Left kidney (tissue), 2 donors: ENCODE measurements around the gene NPAS3. TPM values are rescaled to one million over a fixed set of nuclear protein-coding genes. Genes with fewer than 3 reads are reported as not detected.

ENCODE experiments used
- DNase-seq: peaks from one replicate; pipeline ENCODE4 v3.0.0-alpha.2; 2013
- polyA plus RNA-seq: library from polyadenylated mRNA; unstranded; fragments of 120-200 nt; gene quantifications from one replicate; pipeline ENCODE4 v1.2.1, GENCODE V29; 2013; ENCODE audit not compliant: insufficient read length

The NPAS3 gene
- polyA plus RNA-seq, 1 donor: 8.7 TPM

GRCh38 chr14:33679461-33680225 lies 741.0 kb downstream of the NPAS3 start:
- no peak for DNase-seq

GRCh38 chr14:33680873-33681272 lies 742.2 kb downstream of the NPAS3 start:
- no peak for DNase-seq

- DNase-seq: no peak
Observed at GRCh38 chr14:33682760-33683159, 744.1 kb downstream of the NPAS3 start.

- DNase-seq: no peak
Observed at GRCh38 chr14:33685026-33685425, 746.3 kb downstream of the NPAS3 start.

GRCh38 chr14:33685698-33686097 lies 747.0 kb downstream of the NPAS3 start:
- no peak for DNase-seq

GRCh38 chr14:33686218-33686617 lies 747.5 kb downstream of the NPAS3 start:
- DNase-seq: no peak

- no peak for DNase-seq
Observed at GRCh38 chr14:33686856-33687255, 748.2 kb downstream of the NPAS3 start.

- no peak for DNase-seq
Observed at GRCh38 chr14:33689680-33690079, 751.0 kb downstream of the NPAS3 start.

- no peak for DNase-seq
Observed at GRCh38 chr14:33691907-33692306, 753.2 kb downstream of the NPAS3 start.

- no peak for DNase-seq
Observed at GRCh38 chr14:33692762-33693161, 754.1 kb downstream of the NPAS3 start.

- DNase-seq: no peak
Observed at GRCh38 chr14:33693237-33693636, 754.6 kb downstream of the NPAS3 start.

- no peak for DNase-seq
Observed at GRCh38 chr14:33696165-33696564, 757.5 kb downstream of the NPAS3 start.

- DNase-seq: no peak
Observed at GRCh38 chr14:33699300-33699983, 760.8 kb downstream of the NPAS3 start.

- DNase-seq: no peak
Observed at GRCh38 chr14:33700052-33700451, 761.4 kb downstream of the NPAS3 start.

GRCh38 chr14:33702293-33702692 lies 763.6 kb downstream of the NPAS3 start:
- no peak for DNase-seq

- DNase-seq: no peak
Observed at GRCh38 chr14:33704481-33704880, 765.8 kb downstream of the NPAS3 start.

- no peak for DNase-seq
Observed at GRCh38 chr14:33705490-33705889, 766.8 kb downstream of the NPAS3 start.

GRCh38 chr14:33707716-33708115 lies 769.0 kb downstream of the NPAS3 start:
- DNase-seq: no peak

- DNase-seq: no peak
Observed at GRCh38 chr14:33709283-33709682, 770.6 kb downstream of the NPAS3 start.

GRCh38 chr14:33709711-33710110 lies 771.0 kb downstream of the NPAS3 start:
- no peak for DNase-seq

- no peak for DNase-seq
Observed at GRCh38 chr14:33710273-33710672, 771.6 kb downstream of the NPAS3 start.

- DNase-seq: no peak
Observed at GRCh38 chr14:33711194-33711593, 772.5 kb downstream of the NPAS3 start.

GRCh38 chr14:33711811-33712216 lies 773.1 kb downstream of the NPAS3 start:
- no peak for DNase-seq
